ENCODE results near the gene FMO5.

- TF ChIP-seq EZH2 (IDR thresholded peaks at IDR 0.05; ENCODE audit: low read length, unreplicated experiment) (no peak), CTCF (conservative IDR thresholded peaks at IDR 0.05; ENCODE audit: low read depth, low read length) (no peak)
Observed at GRCh38 chr1:147243228-147243685, 18.1 kb upstream of the FMO5 start.
